ENCODE results near the gene LIPC.

Gene LIPC

DNA sequence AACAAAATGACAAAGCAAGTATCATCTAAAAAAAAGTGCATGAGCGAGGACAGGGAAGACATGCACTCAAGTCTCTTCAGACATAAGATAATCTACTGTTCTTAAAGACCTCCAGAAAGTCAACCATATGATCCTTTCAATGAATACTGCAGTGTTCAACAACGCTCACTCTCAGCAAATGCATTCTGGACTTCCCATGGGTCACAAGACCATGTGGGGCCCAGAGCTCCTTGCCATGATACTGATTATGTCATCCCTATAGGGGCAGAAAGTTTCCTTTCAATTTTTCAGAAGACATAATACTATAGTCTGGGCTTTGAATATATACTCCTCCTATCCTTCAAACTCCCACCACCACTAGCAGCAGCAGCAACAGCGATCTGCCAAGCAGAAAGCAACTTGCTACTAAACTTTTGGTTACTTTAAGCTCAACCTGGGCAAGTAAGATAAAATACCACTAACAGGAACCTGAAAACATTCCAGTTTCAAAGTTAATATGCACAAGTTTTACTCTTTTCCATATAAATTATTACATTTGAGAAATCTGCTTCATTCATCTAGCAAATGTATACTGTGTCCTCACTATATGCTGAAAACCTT lies 174.2 kb downstream of the LIPC start:
- peak in 1 of 56 donors; percentile 8 for DNase-seq

GRCh38 chr15:58606577-58607080 lies 174.8 kb downstream of the LIPC start:
- no peak for DNase-seq

DNA sequence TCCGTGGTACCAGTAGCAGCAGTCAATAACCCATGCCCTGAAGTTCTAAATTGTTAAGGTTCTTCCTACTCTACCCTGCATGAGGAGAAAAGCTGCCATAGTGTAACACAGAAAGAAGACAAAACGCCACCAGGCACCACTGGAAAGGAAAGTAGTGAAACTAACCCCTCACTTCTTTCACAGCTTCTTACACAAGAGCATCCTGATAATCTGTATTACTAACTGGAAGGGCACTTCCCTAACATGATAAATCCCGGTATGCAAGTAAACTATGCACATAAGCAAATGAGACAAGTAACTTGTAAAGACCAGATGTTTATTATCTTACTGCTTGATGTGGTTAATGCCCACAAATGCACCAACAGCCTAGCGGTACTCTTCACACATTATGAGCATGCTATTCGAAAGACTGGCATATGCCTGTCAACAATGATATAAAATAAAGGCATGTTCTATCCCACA lies 176.4 kb downstream of the LIPC start:
- no peak for DNase-seq

DNA sequence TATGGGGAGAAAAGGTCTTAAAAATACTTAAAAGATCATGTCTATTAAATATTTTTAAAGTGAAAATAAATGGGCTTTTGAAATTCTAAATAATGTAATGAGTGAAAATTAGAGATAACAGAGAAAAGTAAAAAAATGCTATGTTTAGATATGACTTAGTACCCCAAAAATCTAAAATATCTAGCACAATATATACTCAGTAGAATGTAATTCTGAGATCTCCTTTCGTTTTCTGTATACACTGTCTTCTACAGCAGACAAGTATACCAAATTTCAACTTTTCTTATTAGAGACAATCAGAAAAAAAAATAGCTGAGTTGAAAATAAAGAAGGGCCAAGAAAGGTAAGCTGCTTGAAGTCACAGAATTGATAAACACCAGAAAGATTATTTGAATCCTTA lies 176.9 kb downstream of the LIPC start:
- DNase-seq, result no peak

GRCh38 chr15:58611731-58612676 lies 180.2 kb downstream of the LIPC start:
- no peak for DNase-seq

DNA sequence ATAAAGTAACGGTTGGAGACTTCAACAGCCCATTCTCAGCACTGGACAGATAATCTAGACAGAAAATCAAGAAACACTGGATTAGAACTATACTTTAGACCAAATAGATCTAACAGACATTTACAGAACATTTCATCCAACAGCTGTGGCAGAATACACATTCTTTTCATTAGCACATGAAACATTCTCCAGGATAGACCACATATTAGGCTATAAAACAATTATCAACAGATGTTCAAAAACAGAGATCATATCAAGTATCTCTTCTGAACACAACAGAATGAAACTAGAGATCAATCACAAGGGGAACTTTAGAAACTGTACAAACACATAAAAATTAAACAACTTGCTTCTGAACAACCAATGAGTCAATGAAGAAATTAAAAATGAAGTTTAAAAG lies 184.4 kb downstream of the LIPC start:
- DNase-seq, result no peak
